T-helper 2 cell treated with Interferon-gamma antibody and Interleukin-4, amounts not matched to agents 5 μg/mL and 100 μg/mL, for 36 hours (primary cell): ENCODE measurements around the gene SH3RF3.

Source experiments
- DNase-seq: peaks from one replicate; pipeline ENCODE4 v3.0.0; 2021; ENCODE audit warnings: low spot score
- H3K27ac Mint-ChIP-seq: one replicate; pipeline ENCODE4 v1.8.0; 2021; ENCODE audit warnings: mild to moderate bottlenecking, mixed read lengths
- H3K27me3 Mint-ChIP-seq: one replicate; pipeline ENCODE4 v1.8.0; 2021; ENCODE audit warnings: low read depth, mixed read lengths
- H3K36me3 Mint-ChIP-seq: one replicate; pipeline ENCODE4 v1.8.0; 2021; ENCODE audit warnings: low read depth, mixed read lengths
- H3K4me1 Mint-ChIP-seq: one replicate; pipeline ENCODE4 v1.8.0; 2021; ENCODE audit warnings: low read depth, mixed read lengths
- H3K4me3 Mint-ChIP-seq: one replicate; pipeline ENCODE4 v1.8.0; 2022; ENCODE audit warnings: mild to moderate bottlenecking, moderate library complexity, mixed read lengths
- H3K9me3 Mint-ChIP-seq: one replicate; pipeline ENCODE4 v1.8.0; 2021; ENCODE audit warnings: mixed read lengths

SH3RF3 gene

DNA sequence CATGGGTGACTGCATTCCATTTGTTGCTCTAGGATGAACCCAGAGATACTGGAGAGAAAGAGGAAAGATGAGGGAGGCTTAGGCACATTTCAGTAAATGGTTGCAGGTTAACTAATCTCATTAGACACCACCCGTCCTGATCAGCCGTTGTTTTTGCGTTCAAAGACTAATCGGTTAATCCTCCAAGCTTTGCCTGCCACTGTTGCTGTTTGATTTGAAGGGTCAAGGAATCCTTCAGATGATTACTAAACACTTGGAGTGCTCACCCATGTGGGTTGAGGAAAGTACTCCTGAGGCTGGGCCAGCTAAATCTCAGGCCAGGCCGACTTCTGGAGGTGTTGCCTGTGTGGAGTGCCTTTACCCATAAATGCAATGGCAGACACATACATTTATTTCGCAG lies 8.6 kb downstream of the SH3RF3 start:
- H3K4me1 Mint-ChIP-seq = peaks cover 12% of the 10 kb centered on the region
- peaks cover 81% of the 10 kb centered on the region for H3K27me3 Mint-ChIP-seq
- H3K27ac Mint-ChIP-seq = no peak overlapping the region
- no peaks in the 10 kb centered on the region for H3K36me3 Mint-ChIP-seq
- no peak overlapping the region for H3K4me3 Mint-ChIP-seq
- H3K9me3 Mint-ChIP-seq = no peaks in the 10 kb centered on the region
- no peak for DNase-seq

DNA sequence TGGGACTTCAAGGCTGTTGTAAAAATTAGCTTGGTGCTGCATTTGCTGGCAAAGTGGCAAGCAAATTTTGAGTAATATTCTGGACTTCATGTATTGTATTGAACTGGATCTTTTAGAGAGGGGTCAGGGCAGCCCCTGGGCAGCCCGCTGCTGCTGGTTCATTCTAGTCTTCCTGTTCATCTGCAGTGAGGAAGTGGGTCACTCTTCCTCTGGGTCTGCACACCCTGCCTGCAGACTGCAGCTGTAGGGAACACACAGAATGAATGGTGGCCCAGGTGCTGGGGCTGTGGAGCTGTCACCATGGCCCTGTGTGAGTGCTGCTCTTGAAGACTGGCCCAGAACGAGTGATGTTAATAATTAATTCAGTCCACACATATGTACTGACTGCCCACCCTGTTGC lies 9.4 kb downstream of the SH3RF3 start:
- Mint-ChIP-seq H3K4me3 (no peak overlapping the region), H3K4me1 (peaks cover 18% of the 10 kb centered on the region), H3K27me3 (peaks cover 78% of the 10 kb centered on the region), H3K27ac (no peak overlapping the region), H3K9me3 (no peaks in the 10 kb centered on the region), H3K36me3 (no peaks in the 10 kb centered on the region)
- DNase-seq = no peak

DNA sequence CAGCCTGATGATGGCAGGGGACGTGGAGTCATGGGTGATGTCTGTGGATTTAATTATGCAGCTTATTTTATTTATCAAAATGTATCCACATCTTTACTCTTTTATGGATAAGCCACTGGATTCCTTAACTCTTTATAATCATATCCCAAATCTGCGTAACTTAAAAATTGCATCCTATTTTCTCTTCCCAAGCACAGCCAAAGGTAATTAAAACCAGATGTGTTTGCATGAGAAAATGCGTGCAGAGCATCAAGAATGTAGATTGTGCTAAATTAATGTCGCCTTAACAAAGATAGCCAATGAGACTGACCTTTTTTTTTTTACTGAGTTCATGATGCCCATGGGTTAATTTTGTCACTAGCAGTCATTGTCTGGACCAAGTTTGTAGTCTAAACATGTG lies 10.0 kb downstream of the SH3RF3 start:
- DNase-seq = no peak
- H3K4me3 Mint-ChIP-seq = no peak overlapping the region
- H3K27me3 Mint-ChIP-seq = peaks cover 73% of the 10 kb centered on the region
- H3K27ac Mint-ChIP-seq = no peak overlapping the region
- H3K36me3 Mint-ChIP-seq = no peaks in the 10 kb centered on the region
- H3K4me1 Mint-ChIP-seq = peaks cover 23% of the 10 kb centered on the region
- H3K9me3 Mint-ChIP-seq = no peaks in the 10 kb centered on the region

DNA sequence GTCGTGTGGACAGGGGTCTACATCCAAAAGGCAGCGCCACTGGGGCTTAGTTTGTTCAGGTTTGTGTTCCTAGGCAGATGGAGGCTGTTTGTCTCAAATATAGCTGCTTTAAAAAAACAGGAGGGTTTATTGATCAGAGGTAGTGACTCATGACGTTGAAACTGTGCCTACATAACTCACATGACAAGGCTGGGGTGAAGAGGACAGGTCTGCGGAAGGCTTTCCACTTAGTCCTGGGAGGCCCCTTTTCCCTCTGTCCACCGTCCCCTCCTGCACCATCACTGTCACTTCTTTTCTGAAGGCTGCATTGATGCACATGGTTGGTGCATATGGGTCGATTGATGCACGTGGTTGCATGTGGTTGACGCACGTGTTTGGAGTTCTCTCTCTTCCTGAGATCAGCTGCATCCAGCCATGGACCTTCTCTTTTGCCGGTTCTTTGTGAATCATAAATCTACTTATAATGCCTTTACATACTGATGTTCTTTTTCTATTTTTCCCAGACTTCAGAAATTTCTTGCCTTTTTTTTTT lies 10.9 kb downstream of the SH3RF3 start:
- peaks cover 63% of the 10 kb centered on the region for H3K27me3 Mint-ChIP-seq
- no peaks in the 10 kb centered on the region for H3K9me3 Mint-ChIP-seq

DNA sequence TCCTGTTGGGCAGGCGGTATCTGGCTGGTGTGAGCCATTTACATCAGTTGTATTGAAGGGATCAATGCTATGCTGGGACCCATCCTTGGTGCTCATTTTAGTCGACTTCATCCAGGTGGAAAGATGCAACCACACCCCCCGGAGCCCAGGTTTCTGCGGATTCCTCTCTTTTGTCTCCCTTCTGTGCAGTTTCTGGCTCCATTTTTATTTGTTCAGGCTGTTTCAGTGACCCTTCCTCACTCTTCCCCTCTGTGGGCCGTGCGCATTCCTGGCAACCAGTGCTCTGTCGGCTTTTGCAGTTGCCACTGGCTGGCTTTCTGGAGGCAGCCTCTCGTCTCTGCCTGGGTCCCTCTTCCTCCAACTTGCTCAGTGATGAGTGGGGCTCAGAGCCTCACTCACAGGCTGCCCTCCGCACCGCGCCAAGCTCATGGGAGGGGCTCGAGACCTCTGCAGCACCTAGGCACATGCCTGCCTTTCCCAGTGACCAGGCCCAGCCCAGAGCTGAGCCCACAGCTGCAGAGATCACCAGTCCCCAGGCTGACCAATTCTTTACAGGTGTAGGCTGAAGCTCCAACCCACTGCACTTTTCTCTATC lies 12.1 kb downstream of the SH3RF3 start:
- DNase-seq = no peak
- H3K9me3 Mint-ChIP-seq = no peaks in the 10 kb centered on the region
- no peak overlapping the region for H3K27ac Mint-ChIP-seq
- no peaks in the 10 kb centered on the region for H3K36me3 Mint-ChIP-seq
- no peak overlapping the region for H3K4me3 Mint-ChIP-seq
- peaks cover 29% of the 10 kb centered on the region for H3K4me1 Mint-ChIP-seq
- H3K27me3 Mint-ChIP-seq = peaks cover 59% of the 10 kb centered on the region

More for the DNA sequence above, 10.9 kb downstream of the SH3RF3 start:
- Mint-ChIP-seq H3K27ac (no peak overlapping the region), H3K4me1 (peaks cover 28% of the 10 kb centered on the region), H3K36me3 (no peaks in the 10 kb centered on the region), H3K4me3 (no peak overlapping the region)
- no peak for DNase-seq

GRCh38 chr2:109141727-109142283 lies 12.8 kb downstream of the SH3RF3 start:
- peaks cover 29% of the 10 kb centered on the region for H3K4me1 Mint-ChIP-seq
- H3K27ac Mint-ChIP-seq = no peak overlapping the region
- no peaks in the 10 kb centered on the region for H3K36me3 Mint-ChIP-seq
- H3K27me3 Mint-ChIP-seq = peaks cover 52% of the 10 kb centered on the region
- DNase-seq = no peak
- no peak overlapping the region for H3K4me3 Mint-ChIP-seq
- H3K9me3 Mint-ChIP-seq = no peaks in the 10 kb centered on the region

- H3K4me3 Mint-ChIP-seq = no peak overlapping the region
- no peak for DNase-seq
- H3K9me3 Mint-ChIP-seq = no peaks in the 10 kb centered on the region
- no peaks in the 10 kb centered on the region for H3K36me3 Mint-ChIP-seq
- peaks cover 52% of the 10 kb centered on the region for H3K27me3 Mint-ChIP-seq
- no peak overlapping the region for H3K27ac Mint-ChIP-seq
- peaks cover 29% of the 10 kb centered on the region for H3K4me1 Mint-ChIP-seq
Measured at GRCh38 chr2:109142416-109143210, 13.6 kb downstream of the SH3RF3 start.

DNA sequence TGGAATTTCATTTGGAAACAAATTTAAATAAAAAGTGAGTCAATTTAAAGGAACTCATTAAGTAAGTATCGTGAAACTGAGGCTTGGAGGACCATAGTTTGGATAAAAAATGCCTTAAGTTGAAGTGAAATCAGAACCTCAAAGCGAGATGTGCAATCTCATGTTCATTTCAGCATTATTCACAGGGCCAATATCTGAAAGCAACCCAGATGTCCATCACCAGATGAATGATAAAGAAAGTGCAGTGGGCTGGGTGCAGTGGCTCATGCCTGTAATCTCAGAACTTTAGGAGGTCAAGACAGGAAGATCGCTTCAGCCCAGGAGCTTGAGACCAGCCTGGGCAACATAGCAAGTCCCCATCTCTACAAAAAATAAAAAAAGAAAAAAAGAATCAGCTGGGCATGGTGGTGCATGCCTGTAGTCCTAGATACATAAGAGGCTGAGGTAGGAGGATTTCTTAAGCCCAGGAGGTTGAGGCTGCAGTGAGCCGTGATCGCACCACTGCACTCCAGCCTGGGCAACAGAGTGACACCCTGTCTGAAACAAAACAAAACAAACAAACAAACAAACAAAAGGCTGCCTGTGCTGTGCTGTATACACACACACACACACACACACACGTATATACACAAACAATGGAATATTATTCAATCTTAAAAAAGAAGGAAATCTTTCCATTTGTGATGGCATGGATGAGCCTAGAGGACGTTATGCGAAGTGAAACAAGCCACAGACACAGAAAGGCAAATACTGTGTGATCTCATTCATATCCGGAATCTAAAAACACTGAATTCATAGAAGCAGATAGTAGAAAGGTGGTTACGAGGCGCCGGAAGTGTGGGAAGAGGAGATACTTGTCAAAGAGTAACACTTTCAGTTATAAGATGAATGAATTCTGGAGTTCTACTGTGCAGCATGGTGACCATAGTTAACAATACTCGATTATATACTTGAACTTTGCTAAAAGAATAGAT lies 14.5 kb downstream of the SH3RF3 start:
- DNase-seq = peak; percentile 81
- H3K4me3 Mint-ChIP-seq = peak overlapping the region; percentile 35
- H3K36me3 Mint-ChIP-seq = no peaks in the 10 kb centered on the region
- peak overlapping the region; percentile 67 for H3K27ac Mint-ChIP-seq
- H3K9me3 Mint-ChIP-seq = no peaks in the 10 kb centered on the region
- H3K4me1 Mint-ChIP-seq = peaks cover 27% of the 10 kb centered on the region
- peaks cover 54% of the 10 kb centered on the region for H3K27me3 Mint-ChIP-seq

DNA sequence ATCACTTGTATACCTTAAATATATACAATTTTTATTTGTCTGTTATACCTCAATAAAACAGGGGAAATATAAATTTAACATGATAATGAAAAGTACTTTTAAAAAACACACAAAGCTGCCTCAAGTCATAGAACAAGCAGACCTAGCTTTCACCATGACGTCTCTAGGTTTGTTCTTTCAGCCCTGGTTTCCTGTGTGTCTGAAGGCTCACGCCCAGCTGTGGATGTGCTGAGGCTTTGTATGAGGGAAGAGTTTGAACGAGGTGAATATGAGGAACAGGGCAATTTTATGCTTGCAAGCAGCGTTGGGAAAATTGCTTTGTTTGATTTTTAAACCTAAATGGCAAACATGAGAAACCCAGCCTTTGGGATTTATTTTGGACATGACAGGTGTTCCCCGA lies 15.3 kb downstream of the SH3RF3 start:
- H3K27me3 Mint-ChIP-seq = peaks cover 55% of the 10 kb centered on the region
- H3K27ac Mint-ChIP-seq = peak overlapping the region; percentile 52
- H3K4me3 Mint-ChIP-seq = peak overlapping the region; percentile 40
- H3K9me3 Mint-ChIP-seq = no peaks in the 10 kb centered on the region
- DNase-seq = no peak
- H3K36me3 Mint-ChIP-seq = no peaks in the 10 kb centered on the region
- H3K4me1 Mint-ChIP-seq = peaks cover 24% of the 10 kb centered on the region

- no peaks in the 10 kb centered on the region for H3K36me3 Mint-ChIP-seq
- no peaks in the 10 kb centered on the region for H3K9me3 Mint-ChIP-seq
- H3K27ac Mint-ChIP-seq = peak overlapping the region; percentile 52
- peaks cover 55% of the 10 kb centered on the region for H3K27me3 Mint-ChIP-seq
- peaks cover 24% of the 10 kb centered on the region for H3K4me1 Mint-ChIP-seq
- peak overlapping the region; percentile 40 for H3K4me3 Mint-ChIP-seq
- no peak for DNase-seq
Measured at GRCh38 chr2:109144721-109145120, 15.7 kb downstream of the SH3RF3 start.

DNA sequence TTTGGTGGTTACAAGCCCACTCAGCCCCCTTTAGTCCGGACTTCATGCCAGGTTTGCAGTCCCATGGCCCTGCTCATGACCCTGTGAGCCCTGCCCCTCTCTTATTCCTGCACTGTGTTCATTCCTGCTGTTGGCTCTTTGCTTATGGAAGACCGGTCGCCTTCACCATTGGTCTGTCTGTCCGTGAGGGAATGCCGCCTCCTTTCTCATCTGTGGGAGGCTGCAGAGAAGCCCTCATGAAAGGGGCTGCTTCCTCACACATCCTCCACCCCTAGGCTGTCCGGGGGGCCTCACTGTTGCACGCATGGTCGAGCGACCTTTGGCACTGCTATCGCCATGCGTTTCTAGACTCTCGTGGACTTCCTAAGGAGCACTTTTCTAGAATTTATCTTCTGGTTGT lies 16.3 kb downstream of the SH3RF3 start:
- Mint-ChIP-seq H3K36me3 (no peaks in the 10 kb centered on the region), H3K27ac (no peak overlapping the region), H3K4me3 (no peak overlapping the region), H3K4me1 (peaks cover 24% of the 10 kb centered on the region), H3K27me3 (peaks cover 55% of the 10 kb centered on the region), H3K9me3 (no peaks in the 10 kb centered on the region)
- no peak for DNase-seq

- no peak overlapping the region for H3K27ac Mint-ChIP-seq
- H3K27me3 Mint-ChIP-seq = peaks cover 50% of the 10 kb centered on the region
- peaks cover 28% of the 10 kb centered on the region for H3K4me1 Mint-ChIP-seq
- H3K36me3 Mint-ChIP-seq = no peaks in the 10 kb centered on the region
- no peaks in the 10 kb centered on the region for H3K9me3 Mint-ChIP-seq
- no peak overlapping the region for H3K4me3 Mint-ChIP-seq
- no peak for DNase-seq
Measured at GRCh38 chr2:109147405-109147804, 18.4 kb downstream of the SH3RF3 start.

GRCh38 chr2:109148117-109148746 lies 19.2 kb downstream of the SH3RF3 start:
- Mint-ChIP-seq H3K27ac (no peak overlapping the region), H3K4me3 (no peak overlapping the region), H3K27me3 (peaks cover 50% of the 10 kb centered on the region), H3K36me3 (no peaks in the 10 kb centered on the region), H3K9me3 (no peaks in the 10 kb centered on the region), H3K4me1 (peaks cover 22% of the 10 kb centered on the region)
- DNase-seq = no peak
